HEK293T (cell line): ENCODE data around the gene MOCOS.

Source experiments
- FOXM1 ChIP-seq: fragments of 450-650 bp; IDR thresholded peaks from 2 replicates; pipeline ENCODE4 v1.6.1; 2017; ENCODE audit warnings: mild to moderate bottlenecking, borderline replicate concordance
- SUZ12 ChIP-seq: fragments of 450-650 bp; IDR thresholded peaks from 2 replicates; pipeline ENCODE4 v1.6.1; 2016; ENCODE audit warnings: mild to moderate bottlenecking
- TARDBP ChIP-seq: fragments of 450-650 bp; IDR thresholded peaks from 2 replicates; pipeline ENCODE4 v1.6.1; 2016

DNA sequence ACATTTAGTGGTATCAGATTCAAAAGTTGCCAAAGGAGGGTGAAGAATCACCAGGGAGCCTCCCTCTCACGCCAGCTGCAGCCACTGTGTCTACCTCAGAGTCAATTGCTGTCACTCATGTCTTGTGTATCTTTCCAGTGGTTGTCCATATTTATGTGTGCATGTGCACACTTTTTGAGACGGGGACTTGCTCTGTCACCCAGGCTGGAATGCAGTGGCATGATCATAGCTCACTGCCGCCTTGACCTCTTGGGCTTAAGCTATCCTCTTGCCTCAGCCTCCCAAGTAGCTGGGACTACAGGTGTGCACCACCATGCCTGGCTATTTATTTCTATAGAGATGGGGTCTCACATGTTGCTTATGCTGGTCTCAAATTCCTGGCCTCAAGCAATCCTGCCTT is 4.0 kb downstream of the MOCOS start:
- no peak for TF ChIP-seq TARDBP
- no peak for TF ChIP-seq SUZ12
- TF ChIP-seq FOXM1, result no peak
